Keratinocyte (primary cell): ENCODE measurements around the gene ZNF786.

Experiments
- CTCF ChIP-seq, 3 experiments: IDR thresholded peaks in 1 of 3; conservative IDR thresholded peaks in 1 of 3; optimal IDR thresholded peaks in 1 of 3; 2 replicates in 2 of 3; 3 replicates in 1 of 3; pipeline versions ENCODE3 to v1.5.1; 2011; ENCODE audit warnings: low read length in 3 of 3, mild to moderate bottlenecking in 3 of 3, moderate library complexity in 2 of 3, control low read depth in 1 of 3, inconsistent platforms in 1 of 3; ENCODE audit not compliant: insufficient read depth in 2 of 3; ENCODE audit errors: extremely low read depth in 1 of 3
- EZH2 ChIP-seq: IDR thresholded peaks from one replicate; pipeline ENCODE4 v1.6.1; 2012; ENCODE audit warnings: inconsistent platforms, mild to moderate bottlenecking, low read length, moderate library complexity

DNA sequence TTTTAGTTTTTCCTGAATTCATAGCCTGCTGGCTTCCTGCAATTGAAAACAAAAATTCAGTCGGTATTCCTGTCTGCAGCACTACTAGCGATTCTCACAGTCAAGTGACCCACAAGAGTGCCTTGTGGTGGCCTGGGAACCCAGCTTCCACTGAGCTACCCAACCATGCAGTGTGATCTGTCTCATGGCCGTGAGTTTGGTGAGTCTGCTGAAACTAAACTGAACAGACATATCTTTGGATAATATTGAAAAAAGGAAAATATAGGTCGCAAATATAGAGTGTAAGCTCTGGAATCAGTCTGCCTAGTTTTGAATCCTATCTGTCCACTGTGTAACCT is 18.1 kb downstream of the ZNF786 start:
- no peak for TF ChIP-seq CTCF (optimal IDR thresholded peaks at IDR 0.05 in 1 of 3, IDR thresholded peaks at IDR 0.05 in 1 of 3, conservative IDR thresholded peaks at IDR 0.05 in 1 of 3; ENCODE audit: extremely low read depth in 1 of 3, insufficient read depth in 2 of 3, low read length in 3 of 3)
- TF ChIP-seq EZH2: no peak
